Skeletal muscle satellite cell (primary cell): Measurements from ENCODE around the gene MAML2.
A peak's percentile ranks its signal among the peaks of the same experiment; 100 is the strongest.

Source experiments
- H3K27me3 ChIP-seq: 2 replicates; pipeline ENCODE4 v1.7.0; 2013; ENCODE audit warnings: low read length; ENCODE audit not compliant: control insufficient read depth, insufficient read depth
- H3K36me3 ChIP-seq: 2 replicates; pipeline ENCODE4 v1.7.0; 2013; ENCODE audit warnings: mild to moderate bottlenecking, control low read depth, low read length; ENCODE audit not compliant: insufficient read depth
- H3K4me1 ChIP-seq: 2 replicates; pipeline ENCODE4 v1.7.0; 2013; ENCODE audit warnings: low read length; ENCODE audit not compliant: control insufficient read depth, insufficient read depth
- H3K4me2 ChIP-seq: 2 replicates; pipeline ENCODE4 v1.7.0; 2013; ENCODE audit warnings: mild to moderate bottlenecking, low read length
- H3K4me3 ChIP-seq: 2 replicates; pipeline ENCODE4 v1.7.0; 2013; ENCODE audit warnings: low read length
- H3K9ac ChIP-seq: 2 replicates; pipeline ENCODE4 v1.7.0; 2013; ENCODE audit warnings: mild to moderate bottlenecking, low read depth, low read length, moderate library complexity
- H3K9me3 ChIP-seq: replicated peaks from 2 replicates; pipeline ENCODE4 v1.7.0; 2013; ENCODE audit warnings: mild to moderate bottlenecking, control low read depth, low read length

MAML2 gene

DNA sequence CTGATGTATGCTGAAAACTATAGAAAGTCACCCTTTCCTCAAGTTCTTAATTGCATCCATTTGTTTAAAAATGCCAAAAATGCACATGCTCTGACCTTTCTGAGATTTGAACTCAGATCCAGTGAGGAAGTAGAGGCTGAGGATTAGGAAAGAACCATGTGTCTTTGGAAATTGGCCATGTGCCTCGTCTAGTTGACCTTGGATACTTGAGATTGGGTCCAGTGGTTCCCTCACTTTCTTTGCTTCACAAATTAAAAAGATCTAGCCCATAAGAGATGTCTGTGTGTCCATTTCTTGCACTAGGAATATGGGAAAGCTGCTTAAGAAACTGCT, 128.3 kb downstream of the MAML2 start:
- no peaks in the 10 kb centered on the region for H3K36me3 ChIP-seq
- H3K9ac ChIP-seq: peak overlapping the region; percentile 46
- peak overlapping the region; percentile 35 for H3K4me3 ChIP-seq
- peak overlapping the region; percentile 61 for H3K4me2 ChIP-seq
- no peaks in the 10 kb centered on the region for H3K27me3 ChIP-seq
- no peaks in the 10 kb centered on the region for H3K9me3 ChIP-seq
- H3K4me1 ChIP-seq: peaks cover 62% of the 10 kb centered on the region

DNA sequence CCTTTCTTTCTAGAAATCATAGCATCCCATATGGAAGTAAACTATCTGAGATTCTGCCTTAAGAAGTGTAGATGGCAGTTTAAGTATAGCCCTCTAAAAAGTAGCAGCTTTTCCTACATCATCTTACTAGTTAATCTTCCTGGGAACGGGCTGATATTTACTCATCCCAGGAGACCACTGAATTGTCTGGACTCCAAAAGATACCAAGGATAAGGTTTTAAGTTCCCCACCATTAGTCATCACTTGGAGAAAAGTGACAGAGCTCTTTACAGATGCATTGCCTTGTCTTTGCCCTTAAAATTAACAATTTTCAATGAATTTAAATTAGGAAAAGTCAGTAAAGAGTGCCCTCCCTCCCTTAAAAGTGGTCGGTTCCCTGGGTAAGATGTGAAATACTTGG, 129.5 kb downstream of the MAML2 start:
- Histone ChIP-seq H3K36me3 (peaks cover 4% of the 10 kb centered on the region), H3K4me3 (peak overlapping the region; percentile 51), H3K4me1 (peaks cover 61% of the 10 kb centered on the region), H3K9ac (peak overlapping the region; percentile 57), H3K4me2 (peak overlapping the region; percentile 73), H3K9me3 (no peaks in the 10 kb centered on the region), H3K27me3 (no peaks in the 10 kb centered on the region)

- Histone ChIP-seq H3K4me2 (no peak overlapping the region), H3K9me3 (no peaks in the 10 kb centered on the region), H3K4me1 (peaks cover 68% of the 10 kb centered on the region), H3K4me3 (no peak overlapping the region), H3K36me3 (peaks cover 4% of the 10 kb centered on the region), H3K9ac (peak overlapping the region; percentile 60), H3K27me3 (no peaks in the 10 kb centered on the region)
These were observed 131.6 kb downstream of the MAML2 start for GRCh38 chr11:96211436-96211835.

- Histone ChIP-seq H3K4me1 (peaks cover 32% of the 10 kb centered on the region), H3K4me2 (peak overlapping the region; percentile 17), H3K9ac (no peak overlapping the region), H3K9me3 (no peaks in the 10 kb centered on the region), H3K4me3 (no peak overlapping the region), H3K27me3 (no peaks in the 10 kb centered on the region), H3K36me3 (peaks cover 4% of the 10 kb centered on the region)
These were observed 135.2 kb downstream of the MAML2 start for GRCh38 chr11:96207459-96208449.

DNA sequence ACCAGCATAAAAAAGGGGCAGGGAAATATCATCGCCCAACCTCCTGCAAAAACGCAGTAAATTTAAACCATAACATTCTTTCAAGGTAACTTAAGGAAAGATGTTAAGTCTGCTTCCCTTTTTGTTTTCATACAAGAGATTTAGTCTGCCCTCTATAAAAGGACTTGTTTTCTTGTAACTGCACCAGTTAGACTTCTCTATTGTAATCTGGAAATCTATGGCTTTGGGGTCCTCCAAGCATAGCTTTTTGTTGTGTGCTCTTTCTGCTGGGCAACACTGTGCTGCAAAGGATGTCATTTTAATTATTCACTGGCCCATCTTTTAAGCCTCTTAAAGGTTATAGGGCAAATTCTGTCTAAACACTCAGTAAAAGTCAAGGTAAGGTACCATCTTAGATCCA, 136.0 kb downstream of the MAML2 start:
- Histone ChIP-seq H3K4me2 (no peak overlapping the region), H3K27me3 (no peaks in the 10 kb centered on the region), H3K36me3 (peaks cover 4% of the 10 kb centered on the region), H3K4me3 (no peak overlapping the region), H3K9ac (no peak overlapping the region), H3K9me3 (no peaks in the 10 kb centered on the region), H3K4me1 (peaks cover 24% of the 10 kb centered on the region)

DNA sequence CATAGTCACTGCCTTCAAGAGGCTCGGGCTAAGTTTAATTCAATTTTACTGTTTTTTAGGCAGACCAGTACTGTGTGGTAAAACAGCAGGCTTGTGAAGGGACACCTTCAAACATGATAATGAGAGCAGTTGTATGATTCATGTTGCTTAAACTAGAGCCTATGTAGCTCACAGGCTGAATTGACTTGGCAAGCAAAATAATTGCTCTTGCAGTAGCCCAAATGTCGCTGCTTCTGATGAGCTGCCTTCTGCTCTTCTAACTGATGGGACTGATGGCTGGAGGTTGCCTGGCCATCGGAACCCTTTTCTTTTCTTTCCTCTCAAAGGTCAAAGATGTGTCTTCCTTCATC, 137.6 kb downstream of the MAML2 start:
- Histone ChIP-seq H3K27me3 (no peaks in the 10 kb centered on the region), H3K9ac (no peak overlapping the region), H3K9me3 (no peaks in the 10 kb centered on the region), H3K36me3 (peaks cover 4% of the 10 kb centered on the region), H3K4me2 (no peak overlapping the region), H3K4me3 (no peak overlapping the region), H3K4me1 (peaks cover 19% of the 10 kb centered on the region)

- no peak overlapping the region for H3K4me2 ChIP-seq
- H3K36me3 ChIP-seq: peaks cover 4% of the 10 kb centered on the region
- no peak overlapping the region for H3K4me3 ChIP-seq
- no peaks in the 10 kb centered on the region for H3K9me3 ChIP-seq
- H3K9ac ChIP-seq: no peak overlapping the region
- no peaks in the 10 kb centered on the region for H3K27me3 ChIP-seq
- peaks cover 24% of the 10 kb centered on the region for H3K4me1 ChIP-seq
These were observed 138.1 kb downstream of the MAML2 start for GRCh38 chr11:96204721-96205459.

- H3K9ac ChIP-seq: no peak overlapping the region
- no peaks in the 10 kb centered on the region for H3K27me3 ChIP-seq
- H3K4me2 ChIP-seq: no peak overlapping the region
- no peak overlapping the region for H3K4me3 ChIP-seq
- no peaks in the 10 kb centered on the region for H3K9me3 ChIP-seq
- peaks cover 30% of the 10 kb centered on the region for H3K4me1 ChIP-seq
- H3K36me3 ChIP-seq: peaks cover 4% of the 10 kb centered on the region
These were observed 138.7 kb downstream of the MAML2 start for GRCh38 chr11:96204366-96204659.

DNA sequence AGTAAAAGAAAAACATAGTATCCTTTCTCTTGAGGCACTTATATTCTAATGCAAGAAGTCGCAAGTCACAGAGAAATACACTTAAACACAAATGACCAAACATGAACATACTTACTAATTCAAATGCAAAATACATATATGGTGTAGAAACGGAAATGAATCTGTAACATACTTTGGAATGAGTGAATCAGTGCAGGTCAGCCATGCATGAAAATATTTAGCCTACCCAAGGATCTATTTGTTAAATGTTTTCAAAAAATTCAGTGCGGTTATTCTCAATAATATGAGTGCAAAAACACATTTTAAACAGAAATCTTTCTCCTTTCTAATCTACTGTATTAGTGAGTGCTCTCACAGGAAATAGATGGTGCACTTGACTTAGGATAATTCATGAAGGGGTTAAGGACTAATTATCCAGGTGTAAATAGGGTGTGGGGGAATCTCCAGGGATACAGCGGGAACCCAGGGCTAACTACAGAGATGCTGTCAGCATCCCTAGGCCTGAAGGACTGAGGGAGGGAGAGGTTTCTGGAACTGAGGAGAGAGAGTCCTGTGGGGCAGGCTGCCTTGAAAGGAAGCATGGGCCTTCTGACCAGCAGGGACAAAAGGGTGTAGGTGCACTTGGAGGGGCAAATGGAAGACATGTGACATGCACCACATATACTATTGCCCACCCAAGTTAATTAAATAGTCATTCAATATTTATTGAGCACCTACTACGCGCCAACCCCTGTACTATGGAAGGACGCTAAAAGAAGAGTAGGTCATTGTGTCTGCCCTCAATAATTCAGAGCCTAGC, 139.2 kb downstream of the MAML2 start:
- Histone ChIP-seq H3K9me3 (no peaks in the 10 kb centered on the region), H3K4me1 (peaks cover 30% of the 10 kb centered on the region), H3K4me3 (no peak overlapping the region), H3K36me3 (peaks cover 3% of the 10 kb centered on the region), H3K9ac (no peak overlapping the region), H3K27me3 (no peaks in the 10 kb centered on the region), H3K4me2 (no peak overlapping the region)

DNA sequence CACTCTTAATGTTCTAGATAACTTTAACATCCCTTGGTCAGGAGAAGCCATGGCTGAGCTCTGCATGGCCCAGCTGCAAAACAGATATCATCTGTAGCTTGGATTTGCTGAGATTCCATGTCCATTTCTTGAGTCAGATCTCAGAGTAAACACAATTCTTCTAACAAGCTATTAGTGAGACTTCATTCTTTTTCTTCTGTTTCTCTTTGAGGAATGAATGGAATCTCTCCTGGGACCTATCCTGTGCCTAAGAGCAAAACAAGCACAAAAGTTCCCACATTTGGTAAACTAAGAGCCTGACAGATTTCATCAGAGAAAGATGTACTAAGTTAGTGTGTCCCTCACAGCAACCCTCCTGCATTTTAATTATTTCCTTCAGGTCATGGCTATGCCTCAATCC, 142.8 kb downstream of the MAML2 start:
- H3K9me3 ChIP-seq: no peaks in the 10 kb centered on the region
- H3K4me1 ChIP-seq: peaks cover 18% of the 10 kb centered on the region
- no peaks in the 10 kb centered on the region for H3K27me3 ChIP-seq
- no peak overlapping the region for H3K4me2 ChIP-seq
- H3K36me3 ChIP-seq: peaks cover 6% of the 10 kb centered on the region
- H3K4me3 ChIP-seq: no peak overlapping the region
- no peak overlapping the region for H3K9ac ChIP-seq

DNA sequence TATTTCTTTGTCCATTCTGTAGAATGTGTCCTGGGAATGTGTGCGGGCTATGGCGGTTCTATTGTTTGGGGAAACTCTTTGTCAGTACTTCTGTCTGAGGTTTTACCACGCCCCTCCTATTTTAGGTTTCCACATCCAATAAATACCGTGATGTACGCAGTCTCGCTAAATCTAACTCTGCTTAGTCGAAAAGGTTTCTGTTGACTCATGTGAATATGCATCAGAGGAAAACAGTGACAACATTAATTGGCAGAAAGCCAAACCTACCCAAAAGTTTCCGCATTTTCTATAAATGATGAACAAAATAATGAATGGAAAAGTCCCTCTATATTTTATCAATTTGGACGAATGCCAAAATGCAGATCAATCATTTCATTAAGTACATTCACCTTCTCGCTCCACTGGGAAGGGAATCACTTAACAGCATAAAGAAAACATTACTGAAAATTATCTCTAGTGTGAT, 143.4 kb downstream of the MAML2 start:
- Histone ChIP-seq H3K4me3 (no peak overlapping the region), H3K9me3 (no peaks in the 10 kb centered on the region), H3K27me3 (no peaks in the 10 kb centered on the region), H3K9ac (no peak overlapping the region), H3K4me1 (peaks cover 24% of the 10 kb centered on the region), H3K36me3 (peaks cover 6% of the 10 kb centered on the region), H3K4me2 (no peak overlapping the region)
